Spinal cord (tissue), 10 donors: ENCODE measurements around the gene TSSK3. TPM values are rescaled to one million over a fixed set of nuclear protein-coding genes. Genes with fewer than 3 reads are reported as not detected.

Source experiments
- DNase-seq, 6 donors: peaks; one replicate each; pipeline versions ENCODE4 v3.0.0 to v3.0.0-alpha.2; 2013 to 2015; ENCODE audit warnings: low spot score in 6 of 6, low read depth in 4 of 6
- H3K27ac ChIP-seq: one replicate; pipeline ENCODE4 v1.5.1; 2013; ENCODE audit warnings: low read depth, low read length, control low read depth
- H3K27me3 ChIP-seq: one replicate; pipeline ENCODE4 v1.6.1; 2013; ENCODE audit warnings: low read length; ENCODE audit not compliant: control insufficient read depth, insufficient read depth
- H3K36me3 ChIP-seq: one replicate; pipeline ENCODE4 v1.6.1; 2013; ENCODE audit warnings: low read length; ENCODE audit not compliant: control insufficient read depth, insufficient read depth
- H3K4me1 ChIP-seq: one replicate; pipeline ENCODE4 v1.6.1; 2013; ENCODE audit warnings: low read length; ENCODE audit not compliant: control insufficient read depth, insufficient read depth
- H3K4me3 ChIP-seq: one replicate; pipeline ENCODE4 v1.5.1; 2013; ENCODE audit warnings: low read depth, low read length, control low read depth
- H3K9me3 ChIP-seq: one replicate; pipeline ENCODE4 v1.6.1; 2013; ENCODE audit warnings: low read length; ENCODE audit not compliant: control insufficient read depth, insufficient read depth
- WGBS: methylation state at CpG from one replicate; pipeline ENCODE4 v1.1.5; 2013; ENCODE audit warnings: missing lambda C conversion rate; ENCODE audit not compliant: insufficient coverage; 5-methylcytosine and 5-hydroxymethylcytosine counted together
- polyA plus RNA-seq, 2 donors: library from polyadenylated mRNA; unstranded; fragments of 120-200 nt; gene quantifications; one replicate each; pipeline ENCODE4 v1.2.1, GENCODE V29; 2013; ENCODE audit not compliant: insufficient read length in 2 of 2
- total RNA-seq, 2 donors: library from RNA; depleted of rRNA in 1 of 2; stranded (reverse); fragments of 120-200 nt in 1 of 2; fragments of >200 nt in 1 of 2; gene quantifications; one replicate each; pipeline versions ENCODE4 v1.2.3 to v1.2.4, GENCODE V29; 2013 to 2014
- donor health status: healthy.

Gene TSSK3
- total and polyA plus RNA-seq, 4 donors = 0.59 to 4.4 (median 2.3) TPM

DNA sequence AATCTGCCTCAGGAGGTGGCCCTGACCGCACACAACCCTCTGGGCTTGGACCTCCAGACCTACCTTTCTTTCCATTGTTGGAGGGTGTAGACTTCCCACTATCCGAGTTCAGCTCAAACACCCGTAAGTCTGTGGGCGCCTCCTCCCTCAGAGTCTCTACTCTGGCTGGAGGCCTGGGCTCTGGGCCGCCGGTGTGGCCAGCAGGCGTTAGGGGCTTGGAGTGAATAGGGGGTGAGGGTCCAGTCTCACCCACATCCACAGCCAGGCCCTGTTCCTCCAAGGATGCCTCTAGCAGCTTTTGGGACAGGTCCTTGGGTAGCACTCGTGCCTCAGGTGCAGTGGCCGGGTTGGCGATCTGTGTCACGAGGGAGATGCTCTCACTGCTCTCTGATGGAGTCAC lies 13.9 kb downstream of the TSSK3 start:
- H3K9me3 ChIP-seq = no peaks in the 10 kb centered on the region
- DNase-seq = no peak
- no peak overlapping the region for H3K27ac ChIP-seq
- H3K4me3 ChIP-seq = no peak overlapping the region
- no peaks in the 10 kb centered on the region for H3K4me1 ChIP-seq
- H3K27me3 ChIP-seq = no peaks in the 10 kb centered on the region
- peaks cover 94% of the 10 kb centered on the region for H3K36me3 ChIP-seq
- WGBS = 96% methylated on average over 5 of the region's 11 CpGs

DNA sequence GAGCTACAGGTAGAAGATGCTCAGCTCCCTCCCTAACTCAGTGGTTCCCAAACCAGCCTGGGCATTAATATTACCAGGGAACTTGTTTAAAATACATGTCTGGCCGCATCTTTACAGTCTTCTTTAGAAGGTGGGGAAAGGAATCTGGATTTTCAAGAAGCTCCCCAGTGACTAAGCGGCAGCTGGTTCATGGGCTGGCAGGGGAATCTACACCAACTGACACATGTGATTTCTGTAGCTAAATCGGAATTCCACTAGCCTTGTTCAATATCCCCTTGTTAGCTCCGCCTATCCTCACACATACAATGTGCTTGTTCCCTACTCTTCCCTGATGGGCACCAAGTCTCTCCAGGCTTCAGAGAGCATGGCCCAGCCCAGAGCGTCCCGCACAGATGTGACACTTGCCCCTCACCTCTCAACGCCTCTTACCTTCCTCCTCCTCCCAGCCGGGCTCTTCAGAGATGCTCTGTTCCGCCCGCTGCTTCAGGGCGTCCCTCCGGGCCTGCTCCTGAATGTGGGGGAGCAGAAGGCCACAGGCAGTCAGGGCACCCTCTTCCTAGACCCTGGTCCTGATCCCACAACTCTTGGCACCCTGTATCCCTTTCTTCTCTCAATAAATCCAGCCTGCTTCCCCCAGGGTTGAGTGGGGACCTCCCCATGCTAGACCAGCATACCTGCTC lies 15.3 kb downstream of the TSSK3 start:
- no peaks in the 10 kb centered on the region for H3K4me1 ChIP-seq
- no peak overlapping the region for H3K27ac ChIP-seq
- H3K9me3 ChIP-seq = no peaks in the 10 kb centered on the region
- no peak for DNase-seq
- H3K36me3 ChIP-seq = peaks cover 91% of the 10 kb centered on the region
- H3K4me3 ChIP-seq = no peak overlapping the region
- WGBS = 89% methylated on average over 5 of the region's 12 CpGs
- H3K27me3 ChIP-seq = no peaks in the 10 kb centered on the region

- Histone ChIP-seq H3K4me3 (no peak overlapping the region), H3K4me1 (no peaks in the 10 kb centered on the region), H3K27me3 (no peaks in the 10 kb centered on the region), H3K36me3 (peaks cover 84% of the 10 kb centered on the region), H3K27ac (no peak overlapping the region), H3K9me3 (no peaks in the 10 kb centered on the region)
- DNase-seq = no peak
- 90% methylated on average over 9 of the region's 9 CpGs for WGBS
Observed at GRCh38 chr1:32380057-32380456, 17.7 kb downstream of the TSSK3 start.

- no peak for DNase-seq
- Histone ChIP-seq H3K27me3 (no peaks in the 10 kb centered on the region), H3K4me1 (peaks cover under 1% of the 10 kb centered on the region), H3K36me3 (peaks cover 75% of the 10 kb centered on the region), H3K4me3 (no peak overlapping the region), H3K9me3 (no peaks in the 10 kb centered on the region), H3K27ac (no peak overlapping the region)
- WGBS = over 99% methylated on average over 9 of the region's 13 CpGs
Observed at GRCh38 chr1:32386676-32387392, 24.5 kb downstream of the TSSK3 start.

- no peak overlapping the region for H3K27ac ChIP-seq
- DNase-seq = no peak
- H3K9me3 ChIP-seq = no peaks in the 10 kb centered on the region
- H3K36me3 ChIP-seq = peaks cover 68% of the 10 kb centered on the region
- no peak overlapping the region for H3K4me3 ChIP-seq
- WGBS = 89% methylated on average over 3 of the region's 6 CpGs
- no peaks in the 10 kb centered on the region for H3K27me3 ChIP-seq
- H3K4me1 ChIP-seq = peaks cover 13% of the 10 kb centered on the region
Observed at GRCh38 chr1:32388641-32389040, 26.3 kb downstream of the TSSK3 start.

- peaks cover 51% of the 10 kb centered on the region for H3K36me3 ChIP-seq
- no peak overlapping the region for H3K27ac ChIP-seq
- 95% methylated on average over 5 of the region's 8 CpGs for WGBS
- peaks cover 16% of the 10 kb centered on the region for H3K4me1 ChIP-seq
- no peak for DNase-seq
- H3K9me3 ChIP-seq = no peaks in the 10 kb centered on the region
- no peaks in the 10 kb centered on the region for H3K27me3 ChIP-seq
- no peak overlapping the region for H3K4me3 ChIP-seq
Observed at GRCh38 chr1:32390904-32391870, 28.8 kb downstream of the TSSK3 start.

DNA sequence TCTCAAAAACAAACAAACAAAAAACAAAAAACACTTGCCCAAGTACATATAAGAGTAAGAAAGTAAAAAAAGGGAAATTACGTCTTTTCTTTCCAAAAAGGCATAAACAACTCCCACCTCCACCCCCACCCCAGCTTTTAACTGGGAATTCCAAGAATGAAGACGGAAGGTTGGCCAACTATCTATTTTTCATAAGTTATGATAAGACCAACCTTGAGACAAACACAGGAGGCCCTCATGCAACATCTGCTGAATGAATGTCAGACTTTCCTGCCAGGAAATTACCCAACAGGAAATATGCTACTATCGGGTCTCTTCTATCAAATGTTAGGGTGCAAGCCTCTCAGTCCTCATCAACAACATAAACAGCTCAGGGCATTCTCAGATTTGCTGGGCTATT lies 30.0 kb downstream of the TSSK3 start:
- Histone ChIP-seq H3K4me1 (peaks cover 16% of the 10 kb centered on the region), H3K36me3 (peaks cover 43% of the 10 kb centered on the region), H3K27me3 (no peaks in the 10 kb centered on the region), H3K4me3 (no peak overlapping the region), H3K27ac (no peak overlapping the region), H3K9me3 (no peaks in the 10 kb centered on the region)
- no peak for DNase-seq
- no CpG with 5 or more reads among the region's 3 CpGs for WGBS

GRCh38 chr1:32393136-32393535 lies 30.8 kb downstream of the TSSK3 start:
- H3K27ac ChIP-seq = no peak overlapping the region
- no peak for DNase-seq
- peak overlapping the region; percentile 86 for H3K4me3 ChIP-seq
- no peaks in the 10 kb centered on the region for H3K9me3 ChIP-seq
- 46% methylated on average over 1 of the region's 1 CpG for WGBS
- H3K4me1 ChIP-seq = peaks cover 16% of the 10 kb centered on the region
- no peaks in the 10 kb centered on the region for H3K27me3 ChIP-seq
- peaks cover 39% of the 10 kb centered on the region for H3K36me3 ChIP-seq

DNA sequence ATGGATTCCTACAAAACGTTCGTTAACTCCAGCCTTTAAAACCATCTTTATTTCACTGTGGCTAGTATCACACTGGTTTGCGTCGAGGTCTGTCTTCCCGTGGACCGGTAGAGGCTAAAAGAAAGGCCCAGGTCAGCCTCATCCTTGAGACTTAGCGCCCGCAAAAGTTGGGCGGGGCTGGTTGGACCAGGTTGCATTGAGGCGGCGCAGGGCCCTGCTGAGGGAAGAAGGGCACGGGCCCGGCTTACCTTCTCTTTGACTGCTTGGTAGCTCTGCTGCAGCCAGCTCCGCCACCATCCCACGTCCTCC lies 31.4 kb downstream of the TSSK3 start:
- Histone ChIP-seq H3K27me3 (no peaks in the 10 kb centered on the region), H3K4me3 (peak overlapping the region; percentile 86), H3K9me3 (no peaks in the 10 kb centered on the region), H3K4me1 (peaks cover 16% of the 10 kb centered on the region), H3K36me3 (peaks cover 35% of the 10 kb centered on the region), H3K27ac (peak overlapping the region; percentile 96)
- peak in 1 of 6 donors; percentile 14 for DNase-seq
- WGBS = 0% methylated on average over 13 of the region's 15 CpGs
